ENCODE data around the gene NT5C2.

GRCh38 chr10:103066141-103067098 lies 126.7 kb downstream of the NT5C2 start:
- TF ChIP-seq CTCF (IDR thresholded peaks at IDR 0.05) (no peak), POLR2AphosphoS5 (IDR thresholded peaks at IDR 0.05) (no peak), POLR2A (IDR thresholded peaks at IDR 0.05) (no peak)
